HEK293T (cell line): ENCODE measurements around the gene KLHL29.

Experiments used
- CTCF ChIA-PET: fragments of 350-600 bp; formaldehyde crosslinking; extraction: SDS; loops from one replicate; lab custom pipeline; 2021; ENCODE audit warnings: antibody characterized with exemption, inconsistent platforms; lab: Yijun Ruan, JAX
- POLR2A ChIA-PET: fragments of 350-600 bp; formaldehyde crosslinking; extraction: SDS; loops from one replicate; lab custom pipeline; 2020; ENCODE audit warnings: antibody characterized with exemption, inconsistent platforms; lab: Yijun Ruan, JAX
- DNase-seq: peaks from one replicate; pipeline ENCODE4 v3.0.0; 2012; ENCODE audit warnings: mixed read lengths; ENCODE audit errors: extremely low spot score
- ARNT ChIP-seq: fragments of 450-650 bp; IDR thresholded peaks from 2 replicates; pipeline ENCODE4 v1.6.1; 2017; ENCODE audit warnings: mild to moderate bottlenecking
- BHLHE40 ChIP-seq: fragments of 450-650 bp; IDR thresholded peaks from 2 replicates; pipeline ENCODE4 v1.6.1; 2016; ENCODE audit warnings: mild to moderate bottlenecking, moderate library complexity, borderline replicate concordance
- CTBP1 ChIP-seq: fragments of 450-650 bp; IDR thresholded peaks from 2 replicates; pipeline ENCODE4 v1.6.1; 2016; ENCODE audit warnings: borderline replicate concordance
- ELF4 ChIP-seq: fragments of 450-650 bp; IDR thresholded peaks from 2 replicates; pipeline ENCODE4 v1.6.1; 2017; ENCODE audit warnings: antibody characterized with exemption
- FOXA1 ChIP-seq: fragments of 450-650 bp; IDR thresholded peaks from 2 replicates; pipeline ENCODE4 v1.6.1; 2016; ENCODE audit warnings: mild to moderate bottlenecking
- FOXK2 ChIP-seq: fragments of 450-650 bp; IDR thresholded peaks from 2 replicates; pipeline ENCODE4 v1.6.1; 2016; ENCODE audit warnings: mild to moderate bottlenecking
- FOXM1 ChIP-seq: fragments of 450-650 bp; IDR thresholded peaks from 2 replicates; pipeline ENCODE4 v1.6.1; 2017; ENCODE audit warnings: mild to moderate bottlenecking, borderline replicate concordance
- HDGF ChIP-seq: fragments of 450-650 bp; IDR thresholded peaks from 2 replicates; pipeline ENCODE4 v1.6.1; 2017; ENCODE audit warnings: antibody characterized with exemption, borderline replicate concordance
- L3MBTL2 ChIP-seq: fragments of 450-650 bp; conservative IDR thresholded peaks from 2 replicates; pipeline ENCODE4 v1.6.1; 2016; ENCODE audit warnings: mild to moderate bottlenecking
- LEF1 ChIP-seq: fragments of 450-650 bp; IDR thresholded peaks from 2 replicates; pipeline ENCODE4 v1.6.1; 2017; ENCODE audit warnings: mild to moderate bottlenecking, borderline replicate concordance
- NFRKB ChIP-seq: fragments of 450-650 bp; IDR thresholded peaks from 2 replicates; pipeline ENCODE4 v1.6.1; 2016; ENCODE audit warnings: mild to moderate bottlenecking, moderate library complexity
- SP1 ChIP-seq: fragments of 450-650 bp; IDR thresholded peaks from 2 replicates; pipeline ENCODE4 v1.6.1; 2017
- SUZ12 ChIP-seq: fragments of 450-650 bp; IDR thresholded peaks from 2 replicates; pipeline ENCODE4 v1.6.1; 2016; ENCODE audit warnings: mild to moderate bottlenecking
- TARDBP ChIP-seq: fragments of 450-650 bp; IDR thresholded peaks from 2 replicates; pipeline ENCODE4 v1.6.1; 2016
- ZNF384 ChIP-seq: fragments of 450-650 bp; IDR thresholded peaks from 2 replicates; pipeline ENCODE4 v1.6.1; 2016
- TF ChIP-seq, protein P1 (sequence below): fragments of 450-650 bp; IDR thresholded peaks from 2 replicates; pipeline ENCODE4 v1.6.1; 2016

The KLHL29 gene

DNA sequence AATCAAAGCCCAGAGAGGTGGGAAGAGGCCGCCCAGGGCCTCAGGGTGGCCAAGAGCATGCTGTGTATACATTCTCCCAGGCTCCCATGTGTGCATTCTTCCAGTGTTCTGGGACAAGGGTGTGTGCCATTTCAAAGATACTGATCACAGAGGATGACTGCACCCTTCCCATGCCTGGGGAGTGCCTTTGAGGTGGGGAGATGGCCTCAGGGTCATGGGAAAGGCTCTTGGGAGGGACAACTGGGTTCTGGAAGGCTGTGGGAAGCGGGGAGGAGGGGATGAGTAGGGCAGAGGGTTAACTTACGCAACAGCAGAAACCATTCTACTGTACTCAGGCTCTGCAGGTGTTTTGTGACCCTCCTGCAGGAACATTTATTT, 40.9 kb downstream of the KLHL29 start:
- CTCF ChIA-PET, result no interaction called here
- no peak for DNase-seq
- TF ChIP-seq BHLHE40 (no peak), FOXK2 (no peak), NFRKB (no peak), HDGF (no peak), ARNT (no peak), SP1 (no peak), L3MBTL2 (no peak)

DNA sequence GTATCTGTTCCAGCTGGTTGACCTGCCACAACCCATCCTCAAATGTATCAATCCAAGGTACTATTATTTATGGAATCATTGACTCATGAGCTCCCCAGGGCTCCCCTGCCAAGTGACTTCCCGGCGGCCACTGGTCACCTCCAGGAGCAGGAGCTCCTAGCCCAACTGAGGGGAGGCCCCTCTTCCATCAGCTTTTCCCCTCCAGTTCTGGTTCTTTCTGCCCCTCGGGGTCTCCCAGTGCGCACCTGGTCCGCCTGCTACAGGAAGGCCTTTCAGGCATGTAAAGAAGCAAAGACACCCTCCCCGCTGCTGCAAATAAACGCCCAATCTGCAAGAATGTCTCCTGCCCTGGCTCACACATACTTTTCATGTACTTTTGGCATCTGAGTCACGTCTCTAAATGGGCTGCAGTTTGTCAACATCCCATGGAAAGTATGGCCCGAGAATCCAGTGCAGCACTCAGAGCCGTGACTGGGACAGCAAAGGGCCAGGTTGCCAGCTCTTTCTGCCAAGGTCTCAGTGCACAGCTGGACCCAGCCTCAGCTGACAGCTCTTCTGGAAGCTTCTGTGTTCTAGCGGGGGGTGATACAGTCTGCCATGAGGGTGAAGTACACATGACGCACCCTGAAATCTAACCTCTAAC, 41.4 kb downstream of the KLHL29 start:
- ChIA-PET POLR2A (no interaction called here), CTCF (interaction anchor here (0.6 kb wide), 1 partner anchor 228 kb away, joined by 3 read pairs; no protein-coding TSS in a partner anchor)
- DNase-seq, result no peak
- TF ChIP-seq, protein P1, sequence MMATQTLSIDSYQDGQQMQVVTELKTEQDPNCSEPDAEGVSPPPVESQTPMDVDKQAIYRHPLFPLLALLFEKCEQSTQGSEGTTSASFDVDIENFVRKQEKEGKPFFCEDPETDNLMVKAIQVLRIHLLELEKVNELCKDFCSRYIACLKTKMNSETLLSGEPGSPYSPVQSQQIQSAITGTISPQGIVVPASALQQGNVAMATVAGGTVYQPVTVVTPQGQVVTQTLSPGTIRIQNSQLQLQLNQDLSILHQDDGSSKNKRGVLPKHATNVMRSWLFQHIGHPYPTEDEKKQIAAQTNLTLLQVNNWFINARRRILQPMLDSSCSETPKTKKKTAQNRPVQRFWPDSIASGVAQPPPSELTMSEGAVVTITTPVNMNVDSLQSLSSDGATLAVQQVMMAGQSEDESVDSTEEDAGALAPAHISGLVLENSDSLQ, result no peak
- no peak for TF ChIP-seq SUZ12
- no peak for TF ChIP-seq TARDBP
- TF ChIP-seq HDGF, result no peak
- no peak for TF ChIP-seq ARNT
- TF ChIP-seq NFRKB, result no peak
- TF ChIP-seq BHLHE40, result no peak
- TF ChIP-seq ELF4, result no peak
- no peak for TF ChIP-seq FOXK2

More for the DNA sequence above, 40.9 kb downstream of the KLHL29 start:
- POLR2A ChIA-PET, result no interaction called here

DNA sequence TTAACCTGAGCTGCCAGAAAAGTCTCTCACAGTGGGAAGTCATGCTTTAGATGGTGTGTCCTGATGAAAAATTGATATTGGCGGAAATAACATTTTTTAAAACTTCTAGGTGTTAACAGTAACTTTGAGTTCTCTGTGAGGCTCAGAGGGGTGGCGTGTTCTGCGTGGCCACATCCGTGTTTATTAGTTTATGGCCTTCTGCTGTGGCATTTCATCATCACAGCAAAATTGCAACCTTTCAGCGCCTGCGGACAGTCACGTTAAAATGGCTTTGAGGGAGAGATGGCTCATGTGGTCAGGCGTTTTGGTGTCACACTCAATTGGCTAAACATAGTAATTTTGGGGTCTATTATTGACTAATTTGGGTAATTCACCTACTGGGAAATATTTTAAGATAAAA, 42.4 kb downstream of the KLHL29 start:
- ChIA-PET POLR2A (no interaction called here), CTCF (no interaction called here)
- TF ChIP-seq NFRKB (no peak), SP1 (no peak), BHLHE40 (no peak), CTBP1 (no peak), ELF4 (no peak), LEF1 (no peak), HDGF (no peak), ARNT (no peak)
- no peak for DNase-seq

DNA sequence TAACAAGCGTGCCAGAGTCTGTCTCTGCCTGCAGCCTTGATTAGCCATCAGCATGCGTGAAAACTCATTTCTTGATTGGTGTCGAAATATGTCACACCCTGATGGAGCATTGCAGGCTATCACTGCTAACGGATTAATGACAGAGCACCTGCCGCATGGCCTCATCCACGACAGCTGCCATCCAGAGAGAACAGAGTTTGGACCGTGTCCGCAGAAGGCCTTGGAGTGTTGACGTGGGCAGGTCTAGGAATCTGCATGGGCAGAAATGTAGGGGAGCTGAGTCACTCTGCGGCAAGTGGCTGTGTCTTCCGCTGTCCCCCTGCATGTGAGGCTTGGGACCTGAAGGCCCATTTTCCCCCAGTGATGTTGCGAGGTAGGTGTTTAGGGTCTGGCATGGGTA, 43.0 kb downstream of the KLHL29 start:
- CTCF ChIA-PET, result no interaction called here
- TF ChIP-seq ELF4, result no peak
- TF ChIP-seq BHLHE40, result no peak
- TF ChIP-seq SUZ12, result no peak
- TF ChIP-seq TARDBP, result no peak
- no peak for TF ChIP-seq ZNF384
- DNase-seq, result no peak
- POLR2A ChIA-PET, result no interaction called here

DNA sequence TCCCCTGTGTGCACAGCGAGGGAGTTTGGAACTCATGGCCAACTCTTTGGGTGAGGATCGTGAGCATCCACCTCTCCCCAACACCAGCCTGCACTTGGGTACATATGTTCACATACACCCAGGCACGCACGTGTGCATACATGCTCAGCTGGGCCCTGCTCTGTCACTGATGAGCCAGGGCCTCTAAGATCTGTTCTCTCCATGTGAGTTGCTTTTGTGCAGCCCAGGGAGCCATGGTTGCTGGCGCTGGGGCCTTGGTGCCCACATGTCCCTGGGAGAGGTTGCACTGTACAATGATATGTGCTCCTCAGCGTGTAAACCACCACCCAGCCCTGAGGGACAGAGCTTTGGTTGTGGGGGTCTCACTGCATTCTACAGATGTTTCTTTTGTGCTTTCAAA, 44.1 kb downstream of the KLHL29 start:
- TF ChIP-seq FOXK2 (no peak), SUZ12 (no peak), ARNT (no peak)
- DNase-seq, result no peak
- POLR2A ChIA-PET, result no interaction called here
- CTCF ChIA-PET, result interaction anchor here (0.6 kb wide), 1 partner anchor 10 kb away, joined by 3 read pairs; no protein-coding TSS in a partner anchor

DNA sequence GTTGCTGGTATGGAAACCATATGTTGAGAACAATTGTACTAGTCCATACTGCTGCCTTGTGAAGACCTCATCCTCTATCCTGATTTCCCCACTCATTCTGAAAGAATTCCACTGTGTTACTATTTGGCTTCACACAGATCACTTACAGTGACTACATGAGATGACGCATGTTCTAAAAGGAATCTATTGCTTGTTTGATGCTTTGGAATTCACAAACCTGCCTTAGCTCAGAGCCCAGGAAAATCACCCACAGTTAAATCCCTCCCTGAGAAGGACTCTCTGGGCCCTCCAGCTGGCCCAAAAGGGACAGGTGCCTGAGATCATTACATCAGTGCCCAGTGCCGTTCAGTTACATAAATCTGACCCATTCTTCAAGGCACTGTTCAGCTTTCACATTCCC, 45.3 kb downstream of the KLHL29 start:
- TF ChIP-seq FOXM1 (no peak), TARDBP (no peak), ARNT (no peak), L3MBTL2 (no peak), SP1 (no peak), ELF4 (no peak), NFRKB (no peak), FOXA1 (no peak), BHLHE40 (no peak), SUZ12 (no peak), FOXK2 (no peak), LEF1 (no peak), CTBP1 (no peak), ZNF384 (no peak)
- TF ChIP-seq, protein P1, result no peak
- ChIA-PET POLR2A (no interaction called here), CTCF (no interaction called here)
- DNase-seq, result no peak

DNA sequence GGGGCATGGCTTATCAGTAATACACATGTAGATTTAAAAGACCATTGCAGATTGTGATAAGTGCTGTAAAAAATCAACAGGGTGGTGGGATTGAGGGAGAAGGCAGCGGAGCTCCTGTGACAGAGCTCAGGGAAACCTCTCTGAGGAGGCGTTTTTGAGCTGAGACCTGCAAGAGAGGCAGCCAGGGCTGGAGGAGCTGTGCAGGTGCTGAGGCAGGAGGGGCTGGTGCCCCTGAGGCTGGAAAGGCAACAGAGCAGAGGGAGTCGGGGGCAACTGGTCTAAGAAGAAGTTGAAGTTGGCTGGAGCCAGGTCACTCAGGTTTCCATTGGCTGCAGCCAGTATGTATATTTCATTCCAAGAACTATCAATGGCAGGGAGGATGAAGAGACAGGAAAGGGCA, 47.6 kb downstream of the KLHL29 start:
- ChIA-PET POLR2A (no interaction called here), CTCF (no interaction called here)
- TF ChIP-seq TARDBP (no peak), FOXA1 (no peak), ELF4 (no peak), ARNT (no peak), HDGF (no peak), LEF1 (no peak), BHLHE40 (no peak), L3MBTL2 (no peak), CTBP1 (no peak), FOXK2 (no peak), NFRKB (no peak), SP1 (no peak), SUZ12 (no peak), FOXM1 (no peak), ZNF384 (no peak)
- TF ChIP-seq, protein P1, result no peak
- DNase-seq, result no peak
